ENCODE results near the gene TMEM88. TPM values are rescaled to one million over a fixed set of nuclear protein-coding genes. Genes with fewer than 3 reads are reported as not detected.

Gene TMEM88
- total RNA-seq, 4 donors from 2014 or later = 0.91 to 5.9 (median 3.4) TPM

- 85 to 86% methylated on average over 13 of the region's 13 CpGs for WGBS, 2 donors
- no peak overlapping the region for H3K4me3 ChIP-seq (ENCODE audit: low read depth, poor library complexity, severe bottlenecking)
- TF ChIP-seq POLR2A (IDR thresholded peaks at IDR 0.05) (no peak), CTCF (IDR thresholded peaks at IDR 0.05) (no peak)
- peak in 1 of 2 donors; percentile 60 for DNase-seq (ENCODE audit: low spot score in 2 of 2)
- intact Hi-C loops (cut with DNase I; ENCODE audit: low total_unique reads) = loop anchor here (5.0 kb wide), 1 partner anchor 35 kb away; no protein-coding TSS in a partner anchor
These were observed 42.2 kb downstream of the TMEM88 start for GRCh38 chr17:7897090-7897489.

- TF ChIP-seq CTCF (IDR thresholded peaks at IDR 0.05) (no peak), POLR2A (IDR thresholded peaks at IDR 0.05) (no peak)
- intact Hi-C loops (cut with DNase I; ENCODE audit: low total_unique reads) = loop anchor here (5.0 kb wide), 1 partner anchor 35 kb away; no protein-coding TSS in a partner anchor
- WGBS, 2 donors = 46 to 50% methylated on average over 6 of the region's 6 CpGs
- peak in 1 of 2 donors; percentile 67 for DNase-seq (ENCODE audit: low spot score in 2 of 2)
- no peak overlapping the region for H3K4me3 ChIP-seq (ENCODE audit: low read depth, poor library complexity, severe bottlenecking)
These were observed 42.9 kb downstream of the TMEM88 start for GRCh38 chr17:7897773-7898172.

- H3K4me3 ChIP-seq (ENCODE audit: low read depth, poor library complexity, severe bottlenecking) = no peak overlapping the region
- no peak for DNase-seq (ENCODE audit: low spot score in 2 of 2)
- no peak for TF ChIP-seq CTCF (IDR thresholded peaks at IDR 0.05)
- no peak for TF ChIP-seq POLR2A (IDR thresholded peaks at IDR 0.05)
- WGBS, 2 donors = 76 to 80% methylated on average over 22 of the region's 22 CpGs
- intact Hi-C loops (cut with DNase I; ENCODE audit: low total_unique reads) = no loop called here
These were observed 48.6 kb downstream of the TMEM88 start for GRCh38 chr17:7903154-7904103.

Other genes starting within 250 kb of the TMEM88 start
- gene FXR2, start 240.2 kb upstream of the TMEM88 start, total RNA-seq = 10 to 100 TPM; 32.1 to 35.7 (median 33.9) TPM
- gene SAT2, start 227.2 kb upstream of the TMEM88 start, total RNA-seq = 10 to 100 TPM; 32.7 to 50.5 (median 43.0) TPM
- not detected for gene SHBG, start 224.9 kb upstream of the TMEM88 start, total RNA-seq
- gene ATP1B2, start 204.1 kb upstream of the TMEM88 start, total RNA-seq = 1 to 10 TPM in 1 of 4 donors, under 1 TPM in 2, not detected in 1; 0.42 to 3.0 (median 0.46) TPM
- 10 to 100 TPM; 42.8 to 57.3 (median 50.8) TPM for gene TP53, start 167.6 kb upstream of the TMEM88 start, total RNA-seq
- 1 to 10 TPM; 1.1 to 5.4 (median 4.5) TPM for gene WRAP53, start 166.6 kb upstream of the TMEM88 start, total RNA-seq
- 1 to 10 TPM; 5.4 to 8.5 (median 7.6) TPM for gene EFNB3, start 149.9 kb upstream of the TMEM88 start, total RNA-seq
- gene DNAH2, start 137.3 kb upstream of the TMEM88 start, total RNA-seq = under 1 TPM in 3 of 4 donors, not detected in 1; under 0.01 to 0.10 (median 0.05) TPM
- gene KDM6B, start 20.8 kb upstream of the TMEM88 start, total RNA-seq = 10 to 100 TPM; 12.5 to 30.9 (median 18.0) TPM
- 100 to 1,000 TPM in 1 of 4 donors, 10 to 100 TPM in 3; 56.8 to 101 (median 91.3) TPM for gene NAA38, start 2.5 kb downstream of the TMEM88 start, total RNA-seq
- gene CYB5D1, start 2.9 kb downstream of the TMEM88 start, total RNA-seq = 10 to 100 TPM in 1 of 4 donors, 1 to 10 TPM in 3; 7.0 to 14.1 (median 9.1) TPM
- 10 to 100 TPM; 36.8 to 71.1 (median 54.8) TPM for gene CHD3, start 33.7 kb downstream of the TMEM88 start, total RNA-seq
- gene RNF227, start 61.2 kb downstream of the TMEM88 start, total RNA-seq = 100 to 1,000 TPM; 111 to 202 (median 172) TPM
- gene KCNAB3, start 74.8 kb downstream of the TMEM88 start, total RNA-seq = under 1 TPM; 0.10 to 0.49 (median 0.24) TPM
- gene TRAPPC1, start 76.9 kb downstream of the TMEM88 start, total RNA-seq = 10 to 100 TPM; 39.8 to 62.5 (median 52.2) TPM
- gene CNTROB, start 77.1 kb downstream of the TMEM88 start, total RNA-seq = 10 to 100 TPM; 23.4 to 43.1 (median 27.0) TPM
- gene GUCY2D, start 147.5 kb downstream of the TMEM88 start, total RNA-seq = under 1 TPM in 1 of 4 donors, not detected in 3; 0.13 TPM
- gene ALOX15B, start 184.0 kb downstream of the TMEM88 start, total RNA-seq = 100 to 1,000 TPM in 1 of 4 donors, 10 to 100 TPM in 3; 13.9 to 116 (median 59.9) TPM
- gene ALOX12B, start 232.7 kb downstream of the TMEM88 start, total RNA-seq = 100 to 1,000 TPM; 131 to 246 (median 157) TPM